Measurements from ENCODE around the gene PIK3R3. TPM values are rescaled to one million over a fixed set of nuclear protein-coding genes. Genes with fewer than 3 reads are reported as not detected.

The PIK3R3 gene
- total RNA-seq, 1 experiment from 2014 or later = 1.6 TPM

DNA sequence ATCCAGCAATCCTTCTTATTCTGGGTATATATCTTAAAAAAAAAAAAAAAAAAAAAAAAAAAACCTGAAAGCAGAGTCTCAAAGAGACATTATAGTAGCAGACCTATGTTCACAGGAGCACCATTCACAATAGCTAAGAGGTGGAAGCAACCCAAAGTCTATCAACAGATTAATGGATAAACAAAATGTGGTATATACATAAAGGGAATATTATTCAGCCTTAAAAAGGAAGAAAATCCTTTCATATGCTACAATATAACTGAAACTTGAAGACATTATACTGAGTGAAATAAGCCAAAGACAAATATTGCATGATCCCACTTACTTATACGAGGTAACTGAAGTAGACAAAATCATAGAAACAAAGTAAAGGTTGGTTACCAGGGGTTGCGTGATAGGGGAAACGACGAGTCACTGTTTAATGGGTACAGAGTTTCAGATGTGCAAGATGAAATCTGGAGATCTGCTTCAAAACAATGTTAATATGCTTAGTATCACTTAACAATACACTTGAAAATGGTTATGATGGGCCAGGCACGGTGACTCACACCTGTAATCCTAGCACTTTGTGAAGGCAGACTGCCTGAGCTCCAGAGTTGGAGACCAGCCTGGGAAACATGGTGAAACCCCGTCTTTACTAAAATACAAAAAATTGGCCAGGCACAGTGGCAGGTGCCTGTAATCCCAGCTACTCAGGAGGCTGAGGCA lies 29.5 kb downstream of the PIK3R3 start:
- H3K4me2 ChIP-seq (ENCODE audit: low read length) = no peak overlapping the region
- BruUV-seq (replicated peaks) = no TSS peak
- intact Hi-C loops (cut with micrococcal nuclease) = no loop called here
- POLR2A ChIA-PET = no interaction called here
- H2AFZ ChIP-seq (ENCODE audit: low read depth, low read length, poor library complexity, severe bottlenecking) = no peak overlapping the region
- no peaks in the 10 kb centered on the region for H4K20me1 ChIP-seq (ENCODE audit: insufficient read depth)
- no peak for TF ChIP-seq ZNF274 (IDR thresholded peaks at IDR 0.05; ENCODE audit: low read depth, low read length)
- TF ChIP-seq, protein P1, sequence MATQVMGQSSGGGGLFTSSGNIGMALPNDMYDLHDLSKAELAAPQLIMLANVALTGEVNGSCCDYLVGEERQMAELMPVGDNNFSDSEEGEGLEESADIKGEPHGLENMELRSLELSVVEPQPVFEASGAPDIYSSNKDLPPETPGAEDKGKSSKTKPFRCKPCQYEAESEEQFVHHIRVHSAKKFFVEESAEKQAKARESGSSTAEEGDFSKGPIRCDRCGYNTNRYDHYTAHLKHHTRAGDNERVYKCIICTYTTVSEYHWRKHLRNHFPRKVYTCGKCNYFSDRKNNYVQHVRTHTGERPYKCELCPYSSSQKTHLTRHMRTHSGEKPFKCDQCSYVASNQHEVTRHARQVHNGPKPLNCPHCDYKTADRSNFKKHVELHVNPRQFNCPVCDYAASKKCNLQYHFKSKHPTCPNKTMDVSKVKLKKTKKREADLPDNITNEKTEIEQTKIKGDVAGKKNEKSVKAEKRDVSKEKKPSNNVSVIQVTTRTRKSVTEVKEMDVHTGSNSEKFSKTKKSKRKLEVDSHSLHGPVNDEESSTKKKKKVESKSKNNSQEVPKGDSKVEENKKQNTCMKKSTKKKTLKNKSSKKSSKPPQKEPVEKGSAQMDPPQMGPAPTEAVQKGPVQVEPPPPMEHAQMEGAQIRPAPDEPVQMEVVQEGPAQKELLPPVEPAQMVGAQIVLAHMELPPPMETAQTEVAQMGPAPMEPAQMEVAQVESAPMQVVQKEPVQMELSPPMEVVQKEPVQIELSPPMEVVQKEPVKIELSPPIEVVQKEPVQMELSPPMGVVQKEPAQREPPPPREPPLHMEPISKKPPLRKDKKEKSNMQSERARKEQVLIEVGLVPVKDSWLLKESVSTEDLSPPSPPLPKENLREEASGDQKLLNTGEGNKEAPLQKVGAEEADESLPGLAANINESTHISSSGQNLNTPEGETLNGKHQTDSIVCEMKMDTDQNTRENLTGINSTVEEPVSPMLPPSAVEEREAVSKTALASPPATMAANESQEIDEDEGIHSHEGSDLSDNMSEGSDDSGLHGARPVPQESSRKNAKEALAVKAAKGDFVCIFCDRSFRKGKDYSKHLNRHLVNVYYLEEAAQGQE (IDR thresholded peaks at IDR 0.05; ENCODE audit: low read depth) = no peak
- TF ChIP-seq, protein P2, sequence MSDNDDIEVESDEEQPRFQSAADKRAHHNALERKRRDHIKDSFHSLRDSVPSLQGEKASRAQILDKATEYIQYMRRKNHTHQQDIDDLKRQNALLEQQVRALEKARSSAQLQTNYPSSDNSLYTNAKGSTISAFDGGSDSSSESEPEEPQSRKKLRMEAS (IDR thresholded peaks at IDR 0.05) = no peak
- TF ChIP-seq, protein P3, sequence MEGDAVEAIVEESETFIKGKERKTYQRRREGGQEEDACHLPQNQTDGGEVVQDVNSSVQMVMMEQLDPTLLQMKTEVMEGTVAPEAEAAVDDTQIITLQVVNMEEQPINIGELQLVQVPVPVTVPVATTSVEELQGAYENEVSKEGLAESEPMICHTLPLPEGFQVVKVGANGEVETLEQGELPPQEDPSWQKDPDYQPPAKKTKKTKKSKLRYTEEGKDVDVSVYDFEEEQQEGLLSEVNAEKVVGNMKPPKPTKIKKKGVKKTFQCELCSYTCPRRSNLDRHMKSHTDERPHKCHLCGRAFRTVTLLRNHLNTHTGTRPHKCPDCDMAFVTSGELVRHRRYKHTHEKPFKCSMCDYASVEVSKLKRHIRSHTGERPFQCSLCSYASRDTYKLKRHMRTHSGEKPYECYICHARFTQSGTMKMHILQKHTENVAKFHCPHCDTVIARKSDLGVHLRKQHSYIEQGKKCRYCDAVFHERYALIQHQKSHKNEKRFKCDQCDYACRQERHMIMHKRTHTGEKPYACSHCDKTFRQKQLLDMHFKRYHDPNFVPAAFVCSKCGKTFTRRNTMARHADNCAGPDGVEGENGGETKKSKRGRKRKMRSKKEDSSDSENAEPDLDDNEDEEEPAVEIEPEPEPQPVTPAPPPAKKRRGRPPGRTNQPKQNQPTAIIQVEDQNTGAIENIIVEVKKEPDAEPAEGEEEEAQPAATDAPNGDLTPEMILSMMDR (IDR thresholded peaks at IDR 0.05 in 2 of 3, conservative IDR thresholded peaks at IDR 0.05 in 1 of 3; ENCODE audit: borderline replicate concordance in 1 of 3, insufficient read depth in 1 of 3, low read depth in 2 of 3, low read length in 2 of 3) = no peak
- TF ChIP-seq SRF (IDR thresholded peaks at IDR 0.05; ENCODE audit: low read depth) = no peak
- no peak for TF ChIP-seq EZH2 (IDR thresholded peaks at IDR 0.05)
- TF ChIP-seq JUND (IDR thresholded peaks at IDR 0.05) = no peak
- TF ChIP-seq FOSL1 (IDR thresholded peaks at IDR 0.05; ENCODE audit: low read depth) = no peak
- TF ChIP-seq ELF1 (IDR thresholded peaks at IDR 0.05; ENCODE audit: borderline replicate concordance, low read depth) = no peak
- RAD21 ChIA-PET (ENCODE audit: low non-redundant PET in 1 of 2, low total read pairs in 2 of 2, uncharacterized antibody in 2 of 2, unreplicated experiment in 2 of 2) = no interaction called here
- no peaks in the 10 kb centered on the region for H3K36me3 ChIP-seq (ENCODE audit: control insufficient read depth in 1 of 2, insufficient read depth in 2 of 2, low read length in 2 of 2)
- H3K27me3 ChIP-seq (ENCODE audit: insufficient read depth, low read length) = no peaks in the 10 kb centered on the region
- no peaks in the 10 kb centered on the region for H3K9me2 ChIP-seq (ENCODE audit: insufficient read depth)
- CTCF ChIA-PET = no interaction called here
- no peak overlapping the region for H3K4me3 ChIP-seq (replicated peaks in 1 of 2; ENCODE audit: low read depth in 1 of 2, low read length in 2 of 2)
- no peak overlapping the region for H3K9ac ChIP-seq (ENCODE audit: low read length)
- no peaks in the 10 kb centered on the region for H3K4me1 ChIP-seq (ENCODE audit: control insufficient read depth in 1 of 2, insufficient read depth in 2 of 2, low read length in 2 of 2)
- DNase-seq (ENCODE audit: low read depth, low spot score) (no peak), ATAC-seq (no peak)
- H3K27ac ChIP-seq (ENCODE audit: low read depth, low read length) = no peak overlapping the region
- peaks cover 0 to 6% of the 10 kb centered on the region in 2 experiments; a peak in 1 of 4 replicates for H3K9me3 ChIP-seq (ENCODE audit: control insufficient read depth in 1 of 2, insufficient read depth in 1 of 2, low read depth in 1 of 2, low read length in 2 of 2)
- H3K79me2 ChIP-seq (ENCODE audit: insufficient read depth, low read length) = no peaks in the 10 kb centered on the region
